Activated T-helper 1 cell treated with anti-CD3 and anti-CD28 coated beads, Interleukin-2, amount 50 U/mL, for 16 hours (primary cell): ENCODE results near the gene GNG13.
"Not testable (repeated sequence)": the region's sequence is repeated elsewhere in the genome, so short reads cannot be mapped to it uniquely, and the experiment has no call there.

Source experiments
- DNase-seq, 2 donors: peaks; one replicate each; pipeline ENCODE4 v3.0.0-alpha.2; 2020; ENCODE audit warnings: low read depth in 1 of 2, low spot score in 1 of 2

Gene GNG13

GRCh38 chr16:799948-800833 lies at the start of gene GNG13:
Gene GNG13 (minus strand): TSS chr16:800734. CDS start chr16:799077, 1,657 bp downstream.
- no peak for DNase-seq

GRCh38 chr16:848510-849253 lies 48.1 kb upstream of the GNG13 start:
- DNase-seq = no peak

- DNase-seq = no peak
Observed at GRCh38 chr16:847681-848445, 47.3 kb upstream of the GNG13 start.

GRCh38 chr16:847151-847550 lies 46.6 kb upstream of the GNG13 start:
- DNase-seq = no peak

GRCh38 chr16:845351-845745 lies 44.8 kb upstream of the GNG13 start:
- DNase-seq = no peak

- no peak for DNase-seq
Observed at GRCh38 chr16:844638-845350, 44.3 kb upstream of the GNG13 start.

GRCh38 chr16:843771-844170 lies 43.2 kb upstream of the GNG13 start:
- no peak for DNase-seq

GRCh38 chr16:842711-843560 lies 42.4 kb upstream of the GNG13 start:
- DNase-seq = no peak

GRCh38 chr16:842061-842476 lies 41.5 kb upstream of the GNG13 start:
- DNase-seq = no peak

- DNase-seq = no peak
Observed at GRCh38 chr16:841455-842060, 41.0 kb upstream of the GNG13 start.

- no peak for DNase-seq
Observed at GRCh38 chr16:840561-841454, 40.3 kb upstream of the GNG13 start.

GRCh38 chr16:839643-840408 lies 39.3 kb upstream of the GNG13 start:
- DNase-seq = no peak

GRCh38 chr16:838741-839140 lies 38.2 kb upstream of the GNG13 start:
- DNase-seq = no peak

GRCh38 chr16:836822-837221 lies 36.3 kb upstream of the GNG13 start:
- not testable (repeated sequence) for DNase-seq

- no peak for DNase-seq
Observed at GRCh38 chr16:836221-836620, 35.7 kb upstream of the GNG13 start.

GRCh38 chr16:835373-835772 lies 34.8 kb upstream of the GNG13 start:
- DNase-seq = no peak

- no peak for DNase-seq
Observed at GRCh38 chr16:833411-833810, 32.9 kb upstream of the GNG13 start.
